IPS-18c (cell line): ENCODE data around the gene PSMB7.

Source experiments
- H3K4me3 ChIP-seq: 2 replicates; pipeline ENCODE4 v1.7.0; 2013; ENCODE audit warnings: low read depth, mild to moderate bottlenecking, low read length, moderate library complexity; ENCODE audit not compliant: insufficient read depth
- H3K9me3 ChIP-seq: one replicate; pipeline ENCODE4 v1.6.1; 2013; ENCODE audit warnings: mild to moderate bottlenecking, low read length, moderate library complexity; ENCODE audit not compliant: control insufficient read depth, insufficient read depth

The PSMB7 gene

GRCh38 chr9:124332361-124333202, 82.7 kb downstream of the PSMB7 start:
- Histone ChIP-seq H3K9me3 (no peaks in the 10 kb centered on the region), H3K4me3 (no peak overlapping the region)

- no peaks in the 10 kb centered on the region for H3K9me3 ChIP-seq
- H3K4me3 ChIP-seq, result no peak overlapping the region
Observed at GRCh38 chr9:124331580-124331979, 83.7 kb downstream of the PSMB7 start.

GRCh38 chr9:124330011-124330697, 85.1 kb downstream of the PSMB7 start:
- no peak overlapping the region for H3K4me3 ChIP-seq
- no peaks in the 10 kb centered on the region for H3K9me3 ChIP-seq

- Histone ChIP-seq H3K9me3 (no peaks in the 10 kb centered on the region), H3K4me3 (no peak overlapping the region)
Observed at GRCh38 chr9:124329206-124329792, 85.9 kb downstream of the PSMB7 start.

GRCh38 chr9:124328285-124328684, 87.0 kb downstream of the PSMB7 start:
- Histone ChIP-seq H3K9me3 (no peaks in the 10 kb centered on the region), H3K4me3 (no peak overlapping the region)

- Histone ChIP-seq H3K4me3 (no peak overlapping the region), H3K9me3 (no peaks in the 10 kb centered on the region)
Observed at GRCh38 chr9:124327491-124327890, 87.8 kb downstream of the PSMB7 start.

- Histone ChIP-seq H3K4me3 (no peak overlapping the region), H3K9me3 (no peaks in the 10 kb centered on the region)
Observed at GRCh38 chr9:124326378-124326777, 88.9 kb downstream of the PSMB7 start.

- H3K9me3 ChIP-seq, result no peaks in the 10 kb centered on the region
- H3K4me3 ChIP-seq, result no peak overlapping the region
Observed at GRCh38 chr9:124325816-124326215, 89.4 kb downstream of the PSMB7 start.

- Histone ChIP-seq H3K4me3 (no peak overlapping the region), H3K9me3 (no peaks in the 10 kb centered on the region)
Observed at GRCh38 chr9:124323904-124324303, 91.3 kb downstream of the PSMB7 start.

- Histone ChIP-seq H3K9me3 (no peaks in the 10 kb centered on the region), H3K4me3 (no peak overlapping the region)
Observed at GRCh38 chr9:124322618-124323432, 92.4 kb downstream of the PSMB7 start.

- Histone ChIP-seq H3K4me3 (no peak overlapping the region), H3K9me3 (no peaks in the 10 kb centered on the region)
Observed at GRCh38 chr9:124321935-124322334, 93.3 kb downstream of the PSMB7 start.

- H3K9me3 ChIP-seq, result no peaks in the 10 kb centered on the region
- no peak overlapping the region for H3K4me3 ChIP-seq
Observed at GRCh38 chr9:124321416-124321815, 93.8 kb downstream of the PSMB7 start.

GRCh38 chr9:124320062-124320973, 94.9 kb downstream of the PSMB7 start:
- H3K9me3 ChIP-seq, result no peaks in the 10 kb centered on the region
- no peak overlapping the region for H3K4me3 ChIP-seq

- no peak overlapping the region for H3K4me3 ChIP-seq
Observed at GRCh38 chr9:124315882-124316281, 99.4 kb downstream of the PSMB7 start.

GRCh38 chr9:124313940-124314339, 101.3 kb downstream of the PSMB7 start:
- no peak overlapping the region for H3K4me3 ChIP-seq
- no peaks in the 10 kb centered on the region for H3K9me3 ChIP-seq

More at GRCh38 chr9:124315882-124316281, 99.4 kb downstream of the PSMB7 start:
- no peaks in the 10 kb centered on the region for H3K9me3 ChIP-seq
